Endothelial cell of hepatic sinusoid (primary cell): Measurements from ENCODE around the gene GPRIN2.
"Not testable (repeated sequence)": the region's sequence is repeated elsewhere in the genome, so short reads cannot be mapped to it uniquely, and the experiment has no call there.

Source experiments
- in situ Hi-C: cut with HindIII; loops from 2 replicates; pipeline ENCODE4 v1.10.0; 2017; ENCODE audit warnings: low sequenced_read_pairs

The GPRIN2 gene

DNA sequence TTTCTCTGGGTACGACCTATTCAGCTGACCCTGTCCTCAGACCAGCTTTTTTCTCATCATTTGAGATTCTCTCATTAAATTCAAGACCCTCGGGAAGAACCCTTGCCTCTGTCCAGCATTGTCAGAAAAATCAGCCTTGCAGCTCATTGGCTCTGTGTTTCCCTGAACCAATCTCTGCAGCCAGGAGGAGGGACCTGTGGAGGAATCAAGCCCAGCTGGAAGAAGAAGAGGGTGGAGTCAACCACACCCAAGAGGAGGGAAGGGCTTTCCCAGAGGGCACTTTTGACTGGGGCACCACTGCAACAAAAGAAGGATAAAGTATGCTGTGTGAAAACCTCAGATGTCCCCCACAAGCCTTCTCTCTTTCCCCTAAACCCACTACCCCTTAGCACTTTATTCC is 14.2 kb upstream of the GPRIN2 start:
- in situ Hi-C loops, result not testable (repeated sequence)

- in situ Hi-C loops, result not testable (repeated sequence)
Measured at GRCh38 chr10:46567151-46567550, 10.7 kb upstream of the GPRIN2 start.

DNA sequence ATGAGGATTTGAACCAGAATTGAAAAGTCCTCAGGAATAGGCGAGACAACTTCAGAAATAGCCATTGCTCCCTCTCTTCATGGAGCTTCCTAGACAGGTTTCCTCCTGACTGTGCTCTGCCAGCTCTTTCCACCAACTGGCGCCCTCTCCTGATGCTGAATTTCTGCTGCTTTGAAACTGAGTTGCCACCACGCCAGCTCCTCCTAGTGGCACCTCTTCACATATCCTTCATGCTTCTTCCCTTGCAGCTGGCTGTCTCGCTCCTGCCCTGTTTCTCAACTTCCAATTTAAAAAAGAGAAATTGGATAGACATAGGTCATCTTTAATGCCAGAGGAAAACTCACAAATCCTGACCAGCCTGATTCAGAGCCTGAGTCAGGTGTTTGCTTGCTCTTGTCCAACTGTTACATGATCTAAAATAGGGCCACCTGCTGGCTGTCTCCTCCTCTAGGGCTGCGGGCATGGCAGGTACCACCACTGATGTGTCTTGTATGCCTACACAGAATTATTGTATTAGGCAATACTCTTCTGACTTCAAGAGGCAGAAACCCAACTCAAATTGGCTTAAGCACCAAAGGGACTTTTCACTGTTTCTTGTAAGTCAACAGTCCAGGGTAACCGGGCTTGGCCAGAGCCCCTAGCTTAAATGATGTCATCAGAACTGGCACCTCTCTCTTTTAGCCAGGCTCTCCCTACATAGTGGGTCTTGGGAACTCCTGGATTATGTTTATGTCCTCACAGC is 9.3 kb upstream of the GPRIN2 start:
- in situ Hi-C loops, result not testable (repeated sequence)

DNA sequence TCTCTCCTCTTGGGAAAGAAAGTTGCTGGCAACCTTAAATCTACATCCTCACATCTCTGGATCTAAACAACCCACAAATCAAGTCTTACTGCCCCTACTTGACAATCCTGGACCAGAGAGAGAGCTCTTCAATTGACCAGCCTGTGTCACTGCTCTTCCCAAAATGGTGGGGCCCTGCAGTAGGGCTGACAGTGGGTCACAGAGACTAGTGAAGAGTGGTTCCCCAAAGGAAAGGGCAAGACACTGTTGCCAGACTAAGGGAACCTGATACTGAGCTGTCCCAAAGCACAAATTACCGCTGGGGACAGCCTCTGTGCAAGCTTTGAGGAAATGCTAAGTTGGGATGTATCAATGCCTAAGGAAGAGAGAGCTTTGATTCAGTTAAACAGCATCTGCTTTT is 4.5 kb upstream of the GPRIN2 start:
- in situ Hi-C loops, result no loop called here

DNA sequence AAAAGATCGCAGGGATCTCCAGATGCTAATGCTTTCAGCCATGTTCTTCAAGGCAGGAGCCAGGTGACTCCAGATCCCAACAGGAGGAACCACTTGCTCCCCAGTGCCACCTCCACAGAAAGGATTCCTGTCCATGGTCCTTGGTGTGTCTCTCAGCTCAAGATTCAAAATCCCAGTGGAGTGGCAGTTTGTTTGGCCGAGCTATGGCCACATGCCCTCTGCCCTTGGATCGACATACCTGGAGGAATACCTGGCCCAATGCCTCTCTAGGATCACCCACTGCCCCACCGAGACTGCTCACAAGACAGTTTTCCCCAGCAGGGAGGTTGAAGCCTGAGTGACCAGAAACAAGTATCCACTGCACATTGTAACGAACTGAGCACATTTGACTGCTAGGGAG is 3.9 kb upstream of the GPRIN2 start:
- in situ Hi-C loops, result no loop called here

- in situ Hi-C loops, result no loop called here
Measured at GRCh38 chr10:46559231-46559671, 2.8 kb upstream of the GPRIN2 start.

GRCh38 chr10:46558392-46559185 is 2.1 kb upstream of the GPRIN2 start:
- in situ Hi-C loops, result no loop called here

DNA sequence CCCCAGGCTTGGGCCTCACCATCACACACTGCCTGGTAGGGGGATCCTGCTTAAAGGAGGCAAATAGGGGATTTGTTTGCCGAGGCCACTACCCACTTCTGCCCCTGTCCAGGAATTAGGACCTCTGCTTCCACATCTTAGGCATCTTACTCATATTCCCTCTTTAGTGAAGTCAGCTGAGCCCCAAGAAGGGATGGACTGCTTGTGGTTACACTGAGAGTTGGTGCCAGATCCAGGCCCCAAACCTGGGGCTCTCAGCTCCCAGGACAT is 1.6 kb upstream of the GPRIN2 start:
- in situ Hi-C loops, result no loop called here

GRCh38 chr10:46557319-46558121 is 1.1 kb upstream of the GPRIN2 start:
- in situ Hi-C loops, result no loop called here

DNA sequence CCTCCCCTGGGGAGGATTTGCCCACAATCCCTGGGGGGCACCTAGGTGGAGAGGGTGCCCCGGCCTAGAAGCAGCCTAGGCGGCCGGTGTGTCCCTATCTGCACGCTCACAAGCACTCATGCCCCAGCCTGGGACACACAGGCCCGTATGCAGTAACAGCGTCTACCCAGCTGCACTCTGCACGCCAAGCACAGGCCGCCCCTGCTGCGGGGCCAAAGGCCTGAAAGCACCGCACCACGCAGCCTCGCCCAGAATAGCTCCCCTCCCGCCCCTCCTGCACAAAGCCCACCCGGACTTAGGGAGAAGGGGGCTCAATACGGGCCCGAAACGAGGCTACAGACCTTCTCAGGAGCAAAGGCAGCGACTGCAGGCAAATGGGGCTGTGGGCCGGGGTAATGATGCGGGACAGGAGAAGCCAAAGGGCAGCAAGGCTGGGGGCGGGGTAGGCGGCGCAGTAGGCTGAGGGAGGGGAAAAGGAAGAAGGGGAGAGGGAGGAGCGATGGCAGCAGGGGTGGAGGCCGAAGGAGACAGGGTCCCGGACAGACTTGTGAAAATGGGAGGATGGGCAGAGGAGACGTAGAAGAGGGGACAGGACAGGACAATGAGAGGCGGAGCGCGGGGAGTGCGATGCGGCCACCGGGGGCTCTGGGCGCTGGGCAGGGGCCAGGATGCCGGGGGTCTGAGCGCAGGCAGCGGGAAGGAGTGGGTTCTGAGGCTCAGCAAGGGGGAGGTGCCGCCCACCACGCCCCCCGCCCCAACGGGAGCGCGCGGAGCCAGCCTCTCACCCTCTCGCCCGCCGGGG is 544 bp downstream of the GPRIN2 start:
- in situ Hi-C loops, result no loop called here

- in situ Hi-C loops, result no loop called here
Measured at GRCh38 chr10:46555366-46555712, 1.1 kb downstream of the GPRIN2 start.

DNA sequence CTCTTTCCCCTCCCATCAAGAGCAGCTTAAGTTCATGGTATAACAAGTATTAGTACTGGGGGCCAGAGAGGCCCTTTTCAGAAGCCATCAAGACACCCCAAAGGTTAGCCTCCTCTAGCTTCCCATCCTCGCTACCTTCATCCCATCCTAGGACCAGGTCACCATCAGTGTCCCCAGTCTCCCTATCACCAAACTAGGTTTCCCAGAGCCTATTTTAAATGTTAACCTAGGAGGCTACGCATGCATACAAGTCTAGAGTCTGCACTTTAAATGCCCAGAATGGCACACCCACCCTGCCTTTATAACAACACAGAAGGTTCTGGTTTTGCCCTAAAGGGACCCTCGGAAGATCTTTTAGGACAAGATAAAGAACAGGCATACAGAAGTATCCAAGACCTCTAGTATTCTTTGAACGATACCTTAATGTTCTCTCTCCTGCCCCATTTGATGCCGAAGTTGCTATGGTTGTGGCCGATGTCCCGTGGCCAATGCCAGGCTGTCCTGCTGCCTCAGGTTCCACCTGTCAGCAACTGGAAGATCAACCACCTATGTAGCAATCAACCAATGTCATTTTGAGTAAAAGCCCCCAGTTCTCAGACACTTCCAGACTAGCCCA is 2.2 kb downstream of the GPRIN2 start:
- in situ Hi-C loops, result no loop called here

GRCh38 chr10:46553238-46554049 is 3.0 kb downstream of the GPRIN2 start:
- in situ Hi-C loops, result no loop called here

DNA sequence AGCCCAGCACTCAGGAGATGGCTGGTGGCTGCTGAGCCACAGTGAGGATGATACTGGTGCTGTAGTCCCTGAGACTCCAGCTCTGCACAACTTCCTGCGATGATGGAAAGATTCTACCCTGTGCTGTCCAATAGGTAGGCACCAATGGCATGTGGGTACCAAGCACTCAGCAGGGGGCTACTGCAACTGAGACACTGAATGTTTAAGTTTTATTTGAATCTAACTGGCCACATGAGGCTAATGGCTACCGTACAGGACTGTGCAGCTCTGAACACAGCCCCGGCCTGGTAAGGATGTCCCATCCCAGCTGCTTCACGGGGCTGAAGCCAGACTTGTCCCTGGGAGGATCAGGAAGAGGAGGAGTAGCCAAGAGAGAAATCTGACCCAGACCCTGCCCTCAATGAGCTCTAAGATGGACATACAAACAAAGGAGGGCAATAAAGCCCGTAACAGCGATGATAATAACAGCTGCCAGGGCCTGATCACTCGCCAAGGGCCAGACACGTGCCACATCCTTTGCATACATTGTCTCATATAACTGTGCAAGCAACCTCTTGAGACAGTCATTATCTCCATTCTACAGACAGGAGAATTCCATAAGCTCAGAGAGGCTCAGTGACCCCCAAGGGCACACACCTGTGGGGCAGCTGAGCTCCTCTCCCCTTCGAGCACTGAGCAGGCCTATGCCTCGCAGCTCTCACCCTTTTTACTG is 3.8 kb downstream of the GPRIN2 start:
- in situ Hi-C loops, result no loop called here

GRCh38 chr10:46551701-46552525 is 4.5 kb downstream of the GPRIN2 start:
- in situ Hi-C loops, result no loop called here

- in situ Hi-C loops, result no loop called here
Measured at GRCh38 chr10:46550795-46551700, 5.4 kb downstream of the GPRIN2 start.

GRCh38 chr10:46550076-46550790 is 6.2 kb downstream of the GPRIN2 start:
- in situ Hi-C loops, result no loop called here
